Measurements from ENCODE around the gene EIF2A. TPM values are rescaled to one million over a fixed set of nuclear protein-coding genes. Genes with fewer than 3 reads are reported as not detected.
"Not testable (repeated sequence)": the region's sequence is repeated elsewhere in the genome, so short reads cannot be mapped to it uniquely, and the experiment has no call there.

The EIF2A gene
- polyA plus RNA-seq, 1 donor from 2014 or later, result 34.1 TPM

GRCh38 chr3:150557725-150558124, 11.1 kb downstream of the EIF2A start:
- peaks cover 4 to 12% (median 5%) of the 10 kb centered on the region in 3 donors for H3K4me1 Mint-ChIP-seq
- H3K27ac Mint-ChIP-seq, result no peak overlapping the region
- H3K4me3 Mint-ChIP-seq, result no peak overlapping the region
- no peaks in the 10 kb centered on the region for H3K27me3 Mint-ChIP-seq
- no peaks in the 10 kb centered on the region for H3K9me3 Mint-ChIP-seq
- peaks cover 5% of the 10 kb centered on the region for H3K36me3 Mint-ChIP-seq

- Mint-ChIP-seq H3K9me3 (no peaks in the 10 kb centered on the region), H3K4me1 (peaks cover 0 to 1% (median 0%) of the 10 kb centered on the region in 3 donors), H3K4me3 (no peak overlapping the region), H3K36me3 (peaks cover 2% of the 10 kb centered on the region), H3K27ac (no peak overlapping the region), H3K27me3 (no peaks in the 10 kb centered on the region)
Measured at GRCh38 chr3:150564243-150564642, 17.7 kb downstream of the EIF2A start.

- Mint-ChIP-seq H3K4me3 (no peak overlapping the region), H3K27ac (peak overlapping the region in 1 of 3 donors; percentile 55), H3K36me3 (no peaks in the 10 kb centered on the region), H3K4me1 (no peaks in the 10 kb centered on the region), H3K9me3 (no peaks in the 10 kb centered on the region), H3K27me3 (no peaks in the 10 kb centered on the region)
Measured at GRCh38 chr3:150567328-150567727, 20.7 kb downstream of the EIF2A start.

- H3K4me3 Mint-ChIP-seq, result no peak overlapping the region
- H3K9me3 Mint-ChIP-seq, result no peaks in the 10 kb centered on the region
- H3K27ac Mint-ChIP-seq, result no peak overlapping the region
- H3K27me3 Mint-ChIP-seq, result no peaks in the 10 kb centered on the region
- H3K4me1 Mint-ChIP-seq, result peaks cover 4 to 9% (median 5%) of the 10 kb centered on the region in 3 donors
- H3K36me3 Mint-ChIP-seq, result peaks cover 8% of the 10 kb centered on the region
Measured at GRCh38 chr3:150577855-150578254, 31.3 kb downstream of the EIF2A start.

- peaks cover 8 to 12% (median 8%) of the 10 kb centered on the region in 3 donors for H3K4me1 Mint-ChIP-seq
- no peak overlapping the region for H3K4me3 Mint-ChIP-seq
- no peaks in the 10 kb centered on the region for H3K27me3 Mint-ChIP-seq
- peak overlapping the region in 1 of 3 donors; percentile 10 for H3K27ac Mint-ChIP-seq
- H3K9me3 Mint-ChIP-seq, result no peaks in the 10 kb centered on the region
- H3K36me3 Mint-ChIP-seq, result peaks cover 11% of the 10 kb centered on the region
Measured at GRCh38 chr3:150581174-150581573, 34.6 kb downstream of the EIF2A start.

GRCh38 chr3:150582620-150583019, 36.0 kb downstream of the EIF2A start:
- peak overlapping the region in 2 of 4 donors; percentile 48 to 72 for H3K4me3 Mint-ChIP-seq
- H3K27ac Mint-ChIP-seq, result no peak overlapping the region
- H3K9me3 Mint-ChIP-seq, result no peaks in the 10 kb centered on the region
- H3K4me1 Mint-ChIP-seq, result peaks cover 3 to 10% (median 8%) of the 10 kb centered on the region in 3 donors
- H3K27me3 Mint-ChIP-seq, result no peaks in the 10 kb centered on the region
- peaks cover 5% of the 10 kb centered on the region for H3K36me3 Mint-ChIP-seq

- H3K27me3 Mint-ChIP-seq, result no peaks in the 10 kb centered on the region
- H3K9me3 Mint-ChIP-seq, result no peaks in the 10 kb centered on the region
- H3K27ac Mint-ChIP-seq, result no peak overlapping the region
- H3K4me3 Mint-ChIP-seq, result no peak overlapping the region
- H3K36me3 Mint-ChIP-seq, result peaks cover 5% of the 10 kb centered on the region
- peaks cover 3 to 10% (median 8%) of the 10 kb centered on the region in 3 donors for H3K4me1 Mint-ChIP-seq
Measured at GRCh38 chr3:150583028-150583427, 36.4 kb downstream of the EIF2A start.

- Mint-ChIP-seq H3K9me3 (no peaks in the 10 kb centered on the region), H3K4me1 (peaks cover 1 to 18% (median 5%) of the 10 kb centered on the region in 3 donors), H3K27me3 (no peaks in the 10 kb centered on the region), H3K27ac (peak overlapping the region in 2 of 3 donors; percentile 8 to 54), H3K36me3 (peaks cover 5% of the 10 kb centered on the region), H3K4me3 (no peak overlapping the region)
Measured at GRCh38 chr3:150588027-150588830, 41.6 kb downstream of the EIF2A start.

- Mint-ChIP-seq H3K27ac (peak overlapping the region in 1 of 3 donors; percentile 26), H3K4me3 (no peak overlapping the region), H3K9me3 (no peaks in the 10 kb centered on the region), H3K4me1 (peaks cover 2 to 18% (median 5%) of the 10 kb centered on the region in 3 donors), H3K27me3 (no peaks in the 10 kb centered on the region), H3K36me3 (peaks cover 6% of the 10 kb centered on the region)
Measured at GRCh38 chr3:150589759-150590158, 43.2 kb downstream of the EIF2A start.

GRCh38 chr3:150594150-150594549, 47.6 kb downstream of the EIF2A start:
- Mint-ChIP-seq H3K27me3 (no peaks in the 10 kb centered on the region), H3K27ac (no peak overlapping the region), H3K9me3 (no peaks in the 10 kb centered on the region), H3K4me1 (peaks cover 17 to 26% (median 17%) of the 10 kb centered on the region in 3 donors), H3K36me3 (peaks cover 1% of the 10 kb centered on the region), H3K4me3 (peak overlapping the region in 1 of 4 donors; percentile 32)

GRCh38 chr3:150597646-150598045, 51.1 kb downstream of the EIF2A start:
- no peak overlapping the region for H3K4me3 Mint-ChIP-seq
- H3K9me3 Mint-ChIP-seq, result no peaks in the 10 kb centered on the region
- H3K27me3 Mint-ChIP-seq, result no peaks in the 10 kb centered on the region
- H3K4me1 Mint-ChIP-seq, result peaks cover 41 to 46% (median 43%) of the 10 kb centered on the region in 3 donors
- peaks cover 1% of the 10 kb centered on the region for H3K36me3 Mint-ChIP-seq
- H3K27ac Mint-ChIP-seq, result peak overlapping the region in 1 of 3 donors; percentile 99

GRCh38 chr3:150599611-150600297, 53.2 kb downstream of the EIF2A start:
- Mint-ChIP-seq H3K36me3 (no peaks in the 10 kb centered on the region), H3K9me3 (no peaks in the 10 kb centered on the region), H3K27me3 (no peaks in the 10 kb centered on the region), H3K27ac (peak overlapping the region; percentile 93 to 99 (median 96)), H3K4me3 (peak overlapping the region in 3 of 4 donors; percentile 94 to 98 (median 95)), H3K4me1 (peaks cover 45 to 56% (median 50%) of the 10 kb centered on the region in 3 donors)

- peaks cover 50 to 58% (median 55%) of the 10 kb centered on the region in 3 donors for H3K4me1 Mint-ChIP-seq
- not testable (repeated sequence) for H3K27me3 Mint-ChIP-seq, H3K9me3 Mint-ChIP-seq, H3K36me3 Mint-ChIP-seq
- peak overlapping the region; percentile 84 to 98 (median 94) for H3K4me3 Mint-ChIP-seq
- H3K27ac Mint-ChIP-seq, result peak overlapping the region; percentile 93 to 99 (median 96)
Measured at GRCh38 chr3:150600647-150601530, 54.3 kb downstream of the EIF2A start.

- peaks cover 2% of the 10 kb centered on the region for H3K36me3 Mint-ChIP-seq
- peaks cover 63 to 68% (median 63%) of the 10 kb centered on the region in 3 donors for H3K4me1 Mint-ChIP-seq
- H3K27me3 Mint-ChIP-seq, result no peaks in the 10 kb centered on the region
- H3K27ac Mint-ChIP-seq, result peak overlapping the region; percentile 96 to 100 (median 99)
- peak overlapping the region; percentile 96 to 98 (median 98) for H3K4me3 Mint-ChIP-seq
- H3K9me3 Mint-ChIP-seq, result no peaks in the 10 kb centered on the region
Measured at GRCh38 chr3:150602426-150603152, 56.0 kb downstream of the EIF2A start.

Measured in IgD-negative memory B cell (primary cell).